ENCODE data around the gene HAUS6. TPM values are rescaled to one million over a fixed set of nuclear protein-coding genes. Genes with fewer than 3 reads are reported as not detected.

Gene HAUS6
- total RNA-seq, 1 donor from 2014 or later = 18.3 TPM

DNA sequence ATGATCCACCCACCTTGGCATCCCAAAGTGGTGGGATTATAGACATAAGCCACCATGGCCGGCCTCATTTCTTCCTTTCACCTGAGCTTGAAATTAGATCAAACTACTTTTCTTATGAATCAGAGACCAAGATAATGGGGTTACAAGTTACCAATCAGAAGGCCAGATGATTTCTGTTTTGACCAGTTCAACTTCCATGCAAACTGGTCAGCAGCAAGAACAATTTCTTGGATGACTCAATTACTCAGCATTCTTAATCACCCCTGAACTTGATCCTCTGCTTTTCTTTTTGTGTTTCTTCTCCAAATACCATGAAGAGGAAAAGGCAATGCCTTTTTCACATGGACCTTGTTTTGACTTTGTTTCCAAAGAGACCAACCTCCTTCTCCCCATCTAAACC lies 34.6 kb upstream of the HAUS6 start:
- no peaks in the 10 kb centered on the region for H3K36me3 Mint-ChIP-seq (ENCODE audit: unreplicated experiment)
- no peak for DNase-seq
- H3K4me1 Mint-ChIP-seq (ENCODE audit: low read depth, unreplicated experiment) = no peaks in the 10 kb centered on the region
- TF ChIP-seq CTCF (IDR thresholded peaks at IDR 0.05; ENCODE audit: partially characterized antibody, unreplicated experiment) = no peak
- H3K27me3 Mint-ChIP-seq (ENCODE audit: unreplicated experiment) = no peaks in the 10 kb centered on the region
- peaks cover 4% of the 10 kb centered on the region for H3K9me3 Mint-ChIP-seq (ENCODE audit: unreplicated experiment)
- no peak overlapping the region for H3K27ac Mint-ChIP-seq (ENCODE audit: unreplicated experiment)
- H3K4me3 Mint-ChIP-seq (ENCODE audit: unreplicated experiment) = no peak overlapping the region

GRCh38 chr9:19136129-19136528 lies 33.4 kb upstream of the HAUS6 start:
- H3K36me3 Mint-ChIP-seq (ENCODE audit: unreplicated experiment) = no peaks in the 10 kb centered on the region
- no peaks in the 10 kb centered on the region for H3K9me3 Mint-ChIP-seq (ENCODE audit: unreplicated experiment)
- no peak overlapping the region for H3K27ac Mint-ChIP-seq (ENCODE audit: unreplicated experiment)
- TF ChIP-seq CTCF (IDR thresholded peaks at IDR 0.05; ENCODE audit: partially characterized antibody, unreplicated experiment) = no peak
- no peaks in the 10 kb centered on the region for H3K4me1 Mint-ChIP-seq (ENCODE audit: low read depth, unreplicated experiment)
- no peak for DNase-seq
- H3K27me3 Mint-ChIP-seq (ENCODE audit: unreplicated experiment) = peaks cover 1% of the 10 kb centered on the region
- H3K4me3 Mint-ChIP-seq (ENCODE audit: unreplicated experiment) = no peak overlapping the region

GRCh38 chr9:19133549-19134345 lies 31.0 kb upstream of the HAUS6 start:
- H3K27ac Mint-ChIP-seq (ENCODE audit: unreplicated experiment) = no peak overlapping the region
- peaks cover 1% of the 10 kb centered on the region for H3K27me3 Mint-ChIP-seq (ENCODE audit: unreplicated experiment)
- no peaks in the 10 kb centered on the region for H3K9me3 Mint-ChIP-seq (ENCODE audit: unreplicated experiment)
- H3K36me3 Mint-ChIP-seq (ENCODE audit: unreplicated experiment) = no peaks in the 10 kb centered on the region
- DNase-seq = no peak
- no peak overlapping the region for H3K4me3 Mint-ChIP-seq (ENCODE audit: unreplicated experiment)
- peaks cover 7% of the 10 kb centered on the region for H3K4me1 Mint-ChIP-seq (ENCODE audit: low read depth, unreplicated experiment)
- no peak for TF ChIP-seq CTCF (IDR thresholded peaks at IDR 0.05; ENCODE audit: partially characterized antibody, unreplicated experiment)

DNA sequence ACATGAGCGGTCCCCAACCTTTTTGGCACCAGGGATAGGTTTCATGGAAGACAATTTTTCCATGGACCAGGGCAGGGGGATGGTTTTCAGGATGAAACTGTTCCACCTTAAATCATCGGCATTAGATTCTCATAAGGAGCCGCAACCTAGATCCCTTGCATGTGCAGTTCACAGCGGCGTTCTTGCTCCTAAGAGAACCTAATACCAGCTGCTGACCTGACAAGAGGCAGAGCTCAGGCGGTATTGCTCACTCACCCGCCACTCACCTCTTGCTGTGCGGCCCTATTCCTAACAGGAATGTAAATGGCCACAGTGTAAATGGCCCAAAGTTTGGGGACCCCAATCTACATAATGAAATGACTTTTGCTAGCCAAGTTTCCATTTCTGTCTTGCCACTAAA lies 27.7 kb upstream of the HAUS6 start:
- Mint-ChIP-seq H3K36me3 (ENCODE audit: unreplicated experiment) (no peaks in the 10 kb centered on the region), H3K9me3 (ENCODE audit: unreplicated experiment) (peaks cover 4% of the 10 kb centered on the region), H3K27ac (ENCODE audit: unreplicated experiment) (no peak overlapping the region), H3K4me1 (ENCODE audit: low read depth, unreplicated experiment) (peaks cover 10% of the 10 kb centered on the region), H3K27me3 (ENCODE audit: unreplicated experiment) (peaks cover 8% of the 10 kb centered on the region), H3K4me3 (ENCODE audit: unreplicated experiment) (no peak overlapping the region)
- DNase-seq = no peak
- no peak for TF ChIP-seq CTCF (IDR thresholded peaks at IDR 0.05; ENCODE audit: partially characterized antibody, unreplicated experiment)

DNA sequence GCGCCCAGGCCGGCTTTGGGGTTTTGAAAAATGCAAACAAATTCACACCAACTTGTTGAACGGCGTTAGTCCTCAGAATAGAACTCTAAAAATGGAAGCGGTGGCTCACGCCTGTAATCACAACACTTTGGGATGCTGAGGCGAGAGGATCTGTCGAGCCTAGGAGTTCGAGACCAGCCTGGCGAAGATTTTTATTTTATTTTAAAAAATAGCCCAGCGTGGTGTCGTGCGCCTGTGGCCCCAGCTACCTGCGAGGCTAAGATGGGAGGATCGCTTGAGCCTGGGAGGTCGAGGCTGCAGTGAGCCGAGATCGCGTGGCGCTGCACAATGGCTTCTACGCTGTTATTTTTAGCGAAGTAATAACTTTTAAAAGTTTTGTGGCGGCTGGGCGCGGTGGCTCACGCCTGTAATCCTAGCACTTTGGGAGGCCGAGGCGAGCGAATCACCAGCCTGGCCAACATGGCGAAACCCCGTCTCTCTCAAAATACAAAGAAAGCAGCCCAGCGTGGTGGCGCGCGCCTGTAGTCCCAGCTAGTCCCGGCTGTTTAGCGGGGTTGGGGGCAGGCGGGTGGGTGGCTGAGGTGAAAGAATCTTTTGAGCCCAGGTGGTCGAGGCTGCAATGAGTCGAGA lies 25.3 kb upstream of the HAUS6 start:
- TF ChIP-seq CTCF (IDR thresholded peaks at IDR 0.05; ENCODE audit: partially characterized antibody, unreplicated experiment) = no peak
- peak; percentile 38 for DNase-seq
- Mint-ChIP-seq H3K4me3 (ENCODE audit: unreplicated experiment) (peak overlapping the region; percentile 91), H3K27me3 (ENCODE audit: unreplicated experiment) (peaks cover 8% of the 10 kb centered on the region), H3K27ac (ENCODE audit: unreplicated experiment) (peak overlapping the region; percentile 82), H3K4me1 (ENCODE audit: low read depth, unreplicated experiment) (peaks cover 10% of the 10 kb centered on the region), H3K36me3 (ENCODE audit: unreplicated experiment) (no peaks in the 10 kb centered on the region), H3K9me3 (ENCODE audit: unreplicated experiment) (peaks cover 4% of the 10 kb centered on the region)
